G401 (cell line): ENCODE measurements around the gene KCNN1. TPM values are rescaled to one million over a fixed set of nuclear protein-coding genes. Genes with fewer than 3 reads are reported as not detected.
"Not testable (repeated sequence)": the region's sequence is repeated elsewhere in the genome, so short reads cannot be mapped to it uniquely, and the experiment has no call there.

ENCODE experiments used
- DNase-seq: peaks from one replicate; pipeline ENCODE4 v3.0.0-alpha.2; 2015; ENCODE audit warnings: low spot score
- in situ Hi-C: cut with HindIII; loops from 2 replicates; pipeline ENCODE4 v1.10.0; 2016; ENCODE audit warnings: low sequenced_read_pairs, mixed read lengths
- total RNA-seq: library from RNA; depleted of rRNA; stranded (reverse); fragments of >200 nt; shearing (Covaris generic); gene quantifications from 2 replicates; pipeline ENCODE4 v1.2.3, GENCODE V29; 2014

Gene KCNN1
- total RNA-seq, 1 experiment from 2014 or later, result 16.0 TPM

DNA sequence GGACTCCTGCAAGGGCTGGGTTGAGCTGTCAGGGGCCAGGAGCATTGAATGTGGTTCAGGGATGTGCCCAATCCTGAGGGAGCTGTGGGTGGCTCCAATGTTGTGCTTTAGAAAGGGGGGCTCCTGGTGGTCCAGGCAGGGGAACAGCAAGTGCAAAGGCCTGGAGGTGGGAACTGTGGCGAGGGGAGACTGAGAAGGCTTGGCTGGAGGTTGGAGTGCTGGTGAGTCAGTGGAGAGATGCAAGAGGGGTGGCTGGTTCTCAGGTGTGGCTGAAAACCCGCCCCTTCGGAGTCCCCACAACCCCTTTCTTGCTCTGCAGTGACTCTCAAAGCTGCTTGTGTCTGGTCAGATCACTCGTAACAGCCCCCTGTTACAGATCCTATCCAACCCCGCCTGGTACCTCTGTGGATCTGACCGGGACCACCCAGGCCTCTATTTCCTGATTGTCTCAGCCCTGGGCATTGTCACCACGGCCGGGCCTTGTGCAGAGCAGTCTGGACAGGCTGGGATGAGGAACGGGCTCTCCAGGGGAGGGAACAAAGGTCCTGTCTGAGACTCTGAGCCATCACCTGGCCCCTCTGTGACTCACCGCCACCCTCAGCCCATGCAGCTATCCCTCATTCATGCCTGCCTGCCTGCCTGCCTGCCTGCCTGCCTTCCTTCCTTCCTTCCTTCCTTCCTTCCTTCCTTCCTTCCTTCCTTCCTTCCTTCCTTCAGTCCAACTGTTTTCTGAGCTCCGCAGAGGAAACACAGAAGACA lies 1.4 kb upstream of the KCNN1 start:
- no peak for DNase-seq
- in situ Hi-C loops, result no loop called here

DNA sequence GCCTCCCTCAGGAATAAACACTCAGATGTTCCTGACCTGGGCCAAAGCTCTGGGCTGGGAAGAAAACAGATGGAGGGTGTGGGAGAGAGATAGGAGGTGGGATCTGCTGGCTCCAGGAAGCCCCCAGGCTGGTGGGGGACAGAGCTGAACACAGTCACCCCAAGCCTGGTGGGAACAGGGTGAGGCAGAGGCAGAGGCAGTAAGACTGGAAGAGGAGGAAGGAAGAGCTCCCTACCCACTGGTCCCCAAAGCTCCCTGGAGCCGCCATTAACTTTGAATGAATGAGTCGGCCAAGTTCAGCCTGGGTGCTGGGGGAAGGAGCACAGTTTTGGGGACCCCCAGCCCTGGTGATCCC lies 801 bp upstream of the KCNN1 start:
- no peak for DNase-seq
- in situ Hi-C loops, result no loop called here

DNA sequence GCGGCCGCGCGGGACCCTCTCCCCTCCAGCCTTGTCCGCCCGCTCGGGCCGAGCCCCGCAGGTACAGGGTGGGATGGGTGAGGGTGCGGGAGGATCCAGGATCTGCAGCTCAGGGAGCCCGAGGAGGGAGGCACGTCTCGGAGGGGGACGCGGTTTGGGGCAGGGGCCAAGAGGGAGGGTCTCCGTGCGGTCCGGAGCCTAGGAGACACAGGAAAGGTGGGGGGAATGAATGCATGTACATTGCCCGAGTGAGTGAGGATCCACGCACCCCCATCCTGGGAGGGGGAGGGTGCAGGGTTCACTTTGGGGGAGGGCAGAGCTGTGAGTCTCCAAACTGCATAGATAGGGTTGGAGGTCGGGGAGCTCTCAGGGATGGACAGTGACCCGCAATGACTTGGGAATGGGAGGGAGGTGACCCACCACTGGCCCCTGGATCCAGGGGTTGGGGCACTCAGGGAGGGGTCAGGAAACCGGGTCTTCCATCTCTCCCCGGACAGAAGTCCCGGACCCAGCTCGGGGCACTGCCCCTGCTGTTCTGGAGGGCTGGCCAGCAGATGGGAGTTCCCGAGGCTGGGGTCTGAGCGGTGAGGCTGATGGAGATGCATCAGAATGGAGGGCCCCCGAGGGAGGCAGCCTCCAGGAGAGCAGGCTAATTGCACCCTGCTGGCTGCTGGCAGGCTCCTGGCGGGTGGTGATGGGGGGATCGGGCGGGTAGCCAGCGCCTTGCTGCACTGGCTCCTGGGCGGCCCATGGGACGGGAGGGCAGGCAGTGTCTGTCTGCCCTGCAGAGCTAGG lies 547 bp downstream of the KCNN1 start:
- in situ Hi-C loops, result no loop called here
- DNase-seq, result no peak

DNA sequence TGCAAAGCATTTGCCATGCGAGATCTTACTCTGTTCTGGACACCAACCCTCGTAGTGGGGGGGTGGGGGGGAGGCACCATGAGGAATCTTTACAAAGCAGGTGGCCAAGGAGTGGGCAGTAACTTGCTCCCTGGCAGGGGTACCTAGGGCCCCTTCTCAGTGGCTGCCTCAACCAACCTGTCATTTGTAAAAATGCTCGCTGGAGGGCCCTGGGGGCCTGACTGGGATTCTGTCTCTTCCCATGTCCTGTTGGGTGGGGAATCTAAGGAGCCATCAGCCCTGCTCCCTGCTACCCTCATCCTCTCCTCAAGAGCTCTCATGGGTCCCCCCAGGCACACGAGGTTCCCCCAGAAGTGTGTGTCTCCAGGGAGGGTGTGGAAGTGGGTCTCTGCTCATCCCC lies 1.5 kb downstream of the KCNN1 start:
- DNase-seq, result no peak
- in situ Hi-C loops, result no loop called here

DNA sequence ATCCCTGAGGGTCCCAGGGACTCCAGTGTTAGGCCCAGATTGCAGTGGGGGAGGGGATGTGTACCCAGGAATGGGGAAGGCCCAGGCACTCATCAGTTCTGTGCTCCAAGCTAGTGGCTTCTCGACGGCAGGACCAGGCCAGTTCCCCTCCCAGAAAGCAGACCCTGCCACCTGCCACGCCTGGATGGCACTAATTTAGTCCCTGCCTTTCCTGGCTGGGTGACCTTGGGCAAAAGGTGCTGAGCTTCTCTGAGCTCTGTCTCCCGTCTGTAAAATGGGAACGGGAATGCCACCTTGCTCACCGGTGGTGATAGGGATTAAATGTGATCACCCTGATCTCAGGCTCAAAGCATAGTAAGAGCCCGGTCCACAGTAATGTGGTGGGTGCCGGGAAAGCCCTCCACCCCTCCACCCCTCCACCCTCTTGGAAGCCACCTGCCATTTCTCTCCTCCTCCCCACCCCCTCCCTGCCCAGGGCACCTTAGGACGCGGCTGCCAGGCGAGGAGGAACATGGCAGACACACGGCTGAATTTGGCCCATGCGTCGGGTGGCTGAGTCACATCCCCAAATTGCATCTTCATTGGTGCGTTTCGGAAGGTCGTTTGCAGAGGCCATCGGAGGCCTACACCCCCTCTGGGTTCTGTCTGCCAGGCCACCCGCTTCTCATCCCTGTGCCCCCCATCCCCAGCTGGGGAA lies 2.3 kb downstream of the KCNN1 start:
- in situ Hi-C loops, result no loop called here
- no peak for DNase-seq

DNA sequence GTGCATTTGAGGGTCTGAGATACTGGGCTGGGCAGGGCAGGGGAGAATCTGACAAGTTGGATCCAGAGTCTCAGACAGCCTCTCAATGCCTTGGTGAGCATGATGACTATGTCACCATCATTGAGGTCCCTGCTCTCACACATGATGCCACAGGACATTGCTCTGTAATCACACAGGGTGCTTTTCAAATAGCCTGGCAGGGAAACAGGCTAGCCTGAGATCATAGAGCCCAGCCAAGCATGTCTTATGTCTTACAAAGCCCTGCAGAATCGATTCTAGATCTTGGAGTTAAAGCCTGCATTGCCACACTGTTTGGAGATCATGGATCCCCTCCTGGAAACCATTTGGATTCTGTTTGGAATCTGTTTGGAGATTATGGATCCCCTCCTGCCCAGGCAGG lies 5.3 kb downstream of the KCNN1 start:
- in situ Hi-C loops, result no loop called here
- DNase-seq, result no peak

DNA sequence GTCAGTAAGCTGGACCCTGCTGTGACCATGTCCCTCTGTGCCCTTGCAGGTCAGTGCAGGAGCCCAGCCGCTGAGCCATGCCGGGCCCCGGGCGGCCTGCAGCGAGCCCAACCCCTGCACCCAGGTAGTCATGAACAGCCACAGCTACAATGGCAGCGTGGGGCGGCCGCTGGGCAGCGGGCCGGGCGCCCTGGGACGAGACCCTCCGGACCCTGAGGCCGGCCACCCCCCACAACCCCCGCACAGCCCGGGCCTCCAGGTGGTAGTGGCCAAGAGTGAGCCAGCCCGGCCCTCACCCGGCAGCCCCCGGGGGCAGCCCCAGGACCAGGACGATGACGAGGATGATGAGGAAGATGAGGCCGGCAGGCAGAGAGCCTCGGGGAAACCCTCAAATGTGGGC lies 6.9 kb downstream of the KCNN1 start:
- in situ Hi-C loops, result no loop called here
- DNase-seq, result no peak

DNA sequence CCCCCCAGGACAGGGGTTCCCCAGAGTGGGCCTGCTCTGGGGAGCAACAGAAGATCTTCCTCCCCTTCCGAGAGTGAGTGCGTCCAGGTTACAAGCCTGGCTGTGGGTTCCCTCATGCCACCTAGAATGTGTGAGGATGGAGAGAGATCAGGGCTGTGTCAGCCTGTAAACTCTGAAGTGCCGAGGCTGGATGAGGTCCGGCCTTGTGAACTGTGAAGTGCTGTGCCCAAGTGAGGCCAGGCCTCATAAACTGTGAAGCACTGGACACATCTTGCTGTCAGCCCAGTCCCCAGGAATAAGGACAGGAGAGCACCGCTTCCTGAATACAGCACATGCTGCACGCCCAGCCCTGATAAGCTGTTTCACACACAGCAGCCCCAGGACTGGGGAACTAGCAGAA lies 7.6 kb downstream of the KCNN1 start:
- in situ Hi-C loops, result no loop called here
- DNase-seq, result no peak

DNA sequence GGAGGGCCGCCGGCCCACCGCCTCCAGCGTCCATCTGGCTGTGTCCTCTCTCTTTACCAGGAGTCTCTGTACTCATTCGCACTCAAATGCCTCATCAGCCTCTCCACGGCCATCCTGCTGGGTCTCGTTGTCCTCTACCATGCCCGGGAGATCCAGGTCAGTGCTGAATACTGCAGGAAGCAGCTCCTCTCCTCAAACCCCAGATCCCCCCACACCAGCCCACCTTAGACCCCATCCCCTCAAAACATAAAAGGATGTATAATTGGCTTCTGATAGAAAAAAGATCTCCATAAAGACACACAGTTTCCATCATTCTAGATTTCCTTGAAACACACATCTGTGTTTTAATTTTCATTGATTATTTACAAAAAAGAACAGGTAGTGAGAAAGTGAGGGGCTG lies 8.1 kb downstream of the KCNN1 start:
- DNase-seq, result no peak
- in situ Hi-C loops, result no loop called here

DNA sequence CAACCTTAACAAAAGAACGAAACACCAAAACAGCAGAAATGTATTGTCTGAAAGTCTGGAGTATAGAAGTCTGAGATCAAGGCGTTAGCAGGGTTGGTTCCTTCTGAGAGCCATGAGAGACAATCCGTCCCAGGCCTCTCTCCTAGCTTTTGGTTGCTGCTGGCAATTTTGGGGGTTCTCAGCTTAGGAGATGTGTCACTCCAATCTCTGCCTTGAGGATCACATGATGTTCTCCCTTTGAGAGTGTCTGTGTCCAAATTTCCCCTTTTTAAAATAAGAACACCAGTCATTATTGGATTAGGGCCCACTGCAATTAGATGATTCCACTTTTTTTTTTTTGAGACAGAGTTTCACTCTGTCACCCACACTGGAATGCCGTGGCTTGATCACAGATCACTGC lies 10.1 kb downstream of the KCNN1 start:
- in situ Hi-C loops, result no loop called here
- no peak for DNase-seq

DNA sequence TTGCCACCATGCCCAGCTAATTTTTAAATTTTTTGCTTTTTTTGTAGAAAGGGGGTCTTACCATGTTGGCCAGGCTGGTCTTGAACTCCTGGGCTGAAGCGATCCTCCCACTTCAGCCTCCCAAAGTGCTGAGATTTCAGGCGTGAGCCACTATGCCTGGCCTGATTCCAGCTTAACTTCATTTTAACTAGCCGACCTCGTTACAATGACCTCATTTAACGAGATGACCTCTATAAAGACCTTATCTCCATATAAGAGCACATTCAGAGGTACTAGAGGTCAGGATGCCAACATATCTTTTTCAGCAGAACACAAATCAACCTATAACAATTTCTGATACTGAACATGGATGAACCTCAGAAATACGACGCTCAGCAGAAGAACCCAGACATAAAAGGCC lies 10.6 kb downstream of the KCNN1 start:
- no peak for DNase-seq
- in situ Hi-C loops, result no loop called here

DNA sequence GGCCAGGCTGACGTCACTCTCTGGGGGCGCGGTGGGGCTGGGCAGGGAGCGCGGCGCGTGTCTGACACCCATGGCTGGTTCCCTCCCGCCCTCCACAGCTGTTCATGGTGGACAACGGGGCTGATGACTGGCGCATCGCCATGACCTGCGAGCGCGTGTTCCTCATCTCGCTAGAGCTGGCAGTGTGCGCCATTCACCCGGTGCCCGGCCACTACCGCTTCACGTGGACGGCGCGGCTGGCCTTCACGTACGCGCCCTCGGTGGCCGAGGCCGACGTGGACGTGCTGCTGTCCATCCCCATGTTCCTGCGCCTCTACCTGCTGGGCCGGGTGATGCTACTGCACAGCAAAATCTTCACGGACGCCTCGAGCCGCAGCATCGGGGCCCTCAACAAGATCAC lies 14.7 kb downstream of the KCNN1 start:
- in situ Hi-C loops, result no loop called here
- DNase-seq, result no peak

DNA sequence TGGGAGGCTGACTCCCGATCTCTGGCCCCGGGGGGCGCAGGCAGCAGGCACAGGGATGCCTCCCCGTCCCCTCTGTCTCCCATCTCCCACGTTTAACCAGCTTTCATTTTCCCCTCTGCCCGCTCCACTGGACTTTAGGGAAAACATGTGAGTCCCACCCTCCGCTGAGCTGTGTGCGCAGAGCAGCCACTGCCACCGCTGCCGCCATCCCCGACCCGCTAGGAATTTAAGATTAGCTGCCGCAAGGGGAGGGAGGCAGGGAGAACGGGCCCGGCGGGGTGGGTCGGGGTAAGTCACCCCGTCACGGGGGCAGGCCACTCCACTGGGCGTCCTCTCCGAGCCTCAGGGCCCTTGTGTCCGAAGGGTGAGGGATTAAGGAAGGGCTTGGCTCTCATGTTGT lies 15.5 kb downstream of the KCNN1 start:
- in situ Hi-C loops, result no loop called here
- DNase-seq, result no peak

DNA sequence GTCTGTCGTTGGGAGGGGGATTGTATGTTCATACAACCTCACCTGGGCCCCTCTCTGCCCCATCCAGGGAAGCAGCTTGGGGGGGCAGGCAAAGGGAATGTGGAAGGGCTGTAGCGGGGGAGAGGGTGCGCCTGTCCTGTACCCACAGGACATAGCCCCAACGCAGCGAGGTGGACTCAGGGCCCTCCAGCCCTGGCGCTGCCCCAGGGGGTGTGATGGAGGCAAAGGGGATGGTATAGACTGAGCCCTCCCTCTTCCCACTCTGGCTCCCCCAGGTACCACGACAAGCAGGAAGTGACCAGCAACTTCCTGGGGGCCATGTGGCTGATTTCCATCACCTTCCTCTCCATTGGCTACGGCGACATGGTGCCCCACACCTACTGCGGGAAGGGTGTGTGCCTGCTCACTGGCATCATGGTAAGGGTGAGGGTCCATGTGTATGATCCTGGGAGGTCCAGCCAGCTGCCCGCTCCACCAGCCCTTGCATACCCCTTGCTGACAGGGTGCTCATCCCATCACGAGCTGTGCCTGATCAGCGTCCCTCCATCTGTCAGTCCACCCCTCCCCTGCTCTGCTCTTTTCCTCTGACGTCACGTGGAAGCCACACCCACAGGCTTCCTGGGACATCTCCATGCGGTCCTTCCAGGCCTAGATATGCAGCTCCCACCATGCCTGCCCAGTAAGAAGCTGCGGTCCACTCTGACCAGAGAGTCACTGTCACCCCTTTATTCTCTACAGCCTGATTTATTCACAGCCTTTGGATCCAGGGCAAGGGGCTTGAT lies 18.3 kb downstream of the KCNN1 start:
- in situ Hi-C loops, result no loop called here

DNA sequence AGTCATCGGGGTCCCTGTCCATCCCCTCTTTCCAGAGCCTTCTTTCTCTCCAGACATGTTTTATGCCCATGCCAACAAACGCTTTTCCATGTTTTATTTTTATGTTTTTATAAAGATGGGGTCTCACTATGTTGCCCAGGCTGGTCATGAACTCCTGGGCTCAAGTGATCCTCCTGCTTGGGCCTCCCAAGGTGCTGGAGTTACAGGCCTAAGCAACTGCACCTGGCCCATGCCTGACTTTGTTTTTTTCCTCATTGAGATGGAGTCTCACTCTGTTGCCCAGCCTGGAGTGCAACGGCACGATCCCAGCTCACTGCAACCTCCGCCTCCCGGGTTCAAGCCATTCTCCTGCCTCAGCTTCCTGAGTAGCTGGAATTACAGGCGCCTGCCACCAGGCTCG lies 19.7 kb downstream of the KCNN1 start:
- DNase-seq, in situ Hi-C loops: not testable (repeated sequence)

More for the DNA sequence above, 18.3 kb downstream of the KCNN1 start:
- DNase-seq, result no peak

DNA sequence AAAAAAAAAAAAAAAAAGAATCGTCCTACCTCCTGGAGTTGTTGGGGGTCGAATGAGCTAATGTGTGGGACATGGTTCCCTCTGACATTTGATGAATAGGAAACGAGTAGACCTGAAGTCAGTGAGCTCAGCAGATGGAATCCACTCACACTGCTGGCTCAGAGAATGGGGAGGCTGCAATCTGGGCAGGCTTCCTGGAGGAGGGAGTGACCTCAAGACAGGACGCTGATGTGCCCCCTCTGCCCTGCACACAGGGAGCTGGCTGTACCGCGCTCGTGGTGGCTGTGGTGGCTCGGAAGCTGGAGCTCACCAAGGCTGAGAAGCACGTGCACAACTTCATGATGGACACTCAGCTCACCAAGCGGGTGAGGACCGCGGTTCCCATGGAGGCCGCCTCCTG lies 21.3 kb downstream of the KCNN1 start:
- DNase-seq, result no peak
- in situ Hi-C loops, result no loop called here

DNA sequence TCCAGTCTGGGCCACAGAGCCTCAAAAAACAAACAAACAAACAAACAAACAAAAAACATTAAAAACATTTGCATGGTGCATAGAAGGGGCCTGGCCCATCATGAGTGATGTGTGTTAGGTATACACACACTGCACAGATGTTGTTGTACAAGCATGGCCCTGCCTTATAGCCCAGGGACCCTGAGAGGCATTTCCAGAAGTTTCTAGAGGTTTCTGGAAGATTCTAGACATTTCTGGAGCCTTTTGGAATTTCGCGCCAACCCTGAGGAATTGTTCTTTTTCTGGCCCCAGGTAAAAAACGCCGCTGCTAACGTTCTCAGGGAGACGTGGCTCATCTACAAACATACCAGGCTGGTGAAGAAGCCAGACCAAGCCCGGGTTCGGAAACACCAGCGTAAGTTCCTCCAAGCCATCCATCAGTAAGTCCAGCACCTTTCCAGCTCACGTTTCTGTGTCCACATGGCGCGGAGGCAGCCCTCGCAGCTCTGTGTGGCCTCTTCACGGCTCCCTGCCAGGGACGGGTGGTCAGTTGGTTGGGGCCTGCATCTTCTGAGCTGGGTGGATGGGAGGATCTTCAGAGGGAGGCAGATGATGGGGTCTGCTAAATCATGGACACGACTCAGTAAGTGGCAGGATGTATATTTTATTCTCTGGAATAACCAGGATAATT lies 22.7 kb downstream of the KCNN1 start:
- in situ Hi-C loops, result loop anchor here (5.0 kb wide), 1 partner anchor 37 kb away; no protein-coding TSS in a partner anchor
- no peak for DNase-seq

DNA sequence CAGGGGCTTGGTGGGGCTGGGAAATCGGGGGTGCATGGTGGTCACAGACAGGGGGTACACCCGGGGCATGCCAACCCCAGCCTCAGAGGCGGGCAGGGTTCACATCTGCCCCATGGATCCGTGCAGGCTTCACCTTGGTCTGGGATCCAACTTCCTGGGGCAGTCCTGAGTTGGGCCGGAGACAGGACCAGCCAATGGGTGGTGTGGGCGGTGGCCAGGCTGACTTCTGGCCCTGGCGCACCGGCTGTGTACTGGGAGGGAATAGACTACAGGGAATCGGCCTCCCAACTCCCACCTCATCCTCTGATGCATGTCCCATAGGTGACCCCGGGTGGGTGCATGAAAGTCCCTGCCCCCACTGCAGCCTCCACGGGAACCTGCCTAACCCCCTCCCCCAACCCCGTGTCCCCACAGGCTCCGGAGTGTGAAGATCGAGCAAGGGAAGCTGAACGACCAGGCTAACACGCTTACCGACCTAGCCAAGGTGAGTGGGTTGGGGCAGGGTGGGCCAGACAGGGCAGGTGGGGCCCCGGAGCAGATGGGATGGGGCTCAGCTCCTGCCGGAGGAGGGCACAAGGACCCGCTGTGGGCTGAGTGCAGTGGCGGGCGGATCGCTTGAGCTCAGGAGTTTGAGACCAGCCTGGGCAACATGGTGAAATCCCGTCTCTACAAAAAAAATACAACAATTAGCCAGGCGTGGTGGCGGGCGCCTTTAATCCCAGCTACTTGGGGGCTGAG lies 26.3 kb downstream of the KCNN1 start:
- no peak for DNase-seq
- in situ Hi-C loops, result loop anchor here (5.0 kb wide), 1 partner anchor 41 kb away; no protein-coding TSS in a partner anchor
